ENCODE results near the gene MRO. TPM values are rescaled to one million over a fixed set of nuclear protein-coding genes. Genes with fewer than 3 reads are reported as not detected.

The MRO gene
- total and polyA plus RNA-seq, 2 of the 8 experiments (the other 6 are each of a cell fraction or from before 2014, with no cell fraction given), result 0.65 to 1.0 TPM

GRCh38 chr18:50797142-50797541 is 22.7 kb downstream of the MRO start:
- WGBS, 2 experiments (ENCODE audit: extremely low coverage in 1 of 2, insufficient coverage in 1 of 2, insufficient read length in 1 of 2, insufficient replicate concordance in 2 of 2, low coverage in 1 of 2, low lambda C conversion rate in 2 of 2, missing lambda C conversion rate in 1 of 2), result 85% methylated on average over 7 of the region's 7 CpGs; no CpG with 5 or more reads in 1 of the 2 experiments
- H3K36me3 ChIP-seq (ENCODE audit: control insufficient read depth in 2 of 4, insufficient read depth in 4 of 4, low read length in 3 of 4), result no peaks in the 10 kb centered on the region
- no peak overlapping the region for H2BK20ac ChIP-seq (ENCODE audit: low read length)
- no peaks in the 10 kb centered on the region for H3K23me2 ChIP-seq (ENCODE audit: low read depth, low read length)
- peaks cover 2 to 5% (median 3%) of the 10 kb centered on the region in 4 experiments; a peak in 4 of 7 replicates for H3K4me1 ChIP-seq (replicated peaks in 1 of 4; ENCODE audit: control insufficient read depth in 3 of 4, insufficient read depth in 4 of 4, low read length in 3 of 4)
- H2AK5ac ChIP-seq (ENCODE audit: low read depth, low read length), result no peak overlapping the region
- H3K4me3 ChIP-seq (ENCODE audit: extremely low read depth in 1 of 4, insufficient read depth in 2 of 4, low read depth in 3 of 4, low read length in 4 of 4), result no peak overlapping the region
- H2BK120ac ChIP-seq (replicated peaks; ENCODE audit: low read depth, low read length), result no peak overlapping the region
- no peak overlapping the region for H3K18ac ChIP-seq (ENCODE audit: extremely low read depth, low read length)
- H2AFZ ChIP-seq (ENCODE audit: low read length), result no peak overlapping the region
- no peak overlapping the region for H4K91ac ChIP-seq (replicated peaks; ENCODE audit: insufficient read length, low read length)
- CTCF ChIA-PET (ENCODE audit: partially characterized antibody), result interaction anchor here (1.0 to 1.9 kb wide), 2 partner anchors 134 to 210 kb away, joined by 4 to 6 read pairs; no protein-coding TSS in a partner anchor
- no peak overlapping the region for H2BK12ac ChIP-seq (ENCODE audit: low read depth, low read length)
- no peaks in the 10 kb centered on the region for H4K20me1 ChIP-seq (replicated peaks in 1 of 2; ENCODE audit: control insufficient read depth in 1 of 2, insufficient read depth in 2 of 2, low read length in 2 of 2)
- H3K9ac ChIP-seq (replicated peaks in 1 of 4; ENCODE audit: extremely low read depth in 1 of 4, low read depth in 3 of 4, low read length in 3 of 4), result no peak overlapping the region
- no peak overlapping the region for H2BK15ac ChIP-seq (ENCODE audit: low read length)
- POLR2A ChIA-PET (ENCODE audit: partially characterized antibody), result no interaction called here
- H4K5ac ChIP-seq (ENCODE audit: insufficient read length, low read depth, low read length), result no peak overlapping the region
- FAIRE-seq (no peak), DNase-seq (ENCODE audit: low read depth in 1 of 2, low spot score in 2 of 2) (no peak)
- H2BK5ac ChIP-seq (ENCODE audit: low read depth, low read length), result no peak overlapping the region
- no peak overlapping the region for H4K8ac ChIP-seq (ENCODE audit: extremely low read depth, insufficient read depth, low read length)
- no peak overlapping the region for H3K4ac ChIP-seq (replicated peaks; ENCODE audit: insufficient read length, low read depth, low read length)
- H3K56ac ChIP-seq (replicated peaks; ENCODE audit: insufficient read length, low read depth, low read length), result no peak overlapping the region
- no peak overlapping the region for H3K4me2 ChIP-seq (ENCODE audit: insufficient read depth in 1 of 2, low read depth in 2 of 2, low read length in 2 of 2)
- H3K79me2 ChIP-seq (ENCODE audit: control insufficient read depth in 1 of 2, insufficient read depth in 2 of 2, low read length in 2 of 2), result no peaks in the 10 kb centered on the region
- H3K9me3 ChIP-seq (ENCODE audit: insufficient read depth in 2 of 2, low read depth in 1 of 2, low read length in 1 of 2), result no peaks in the 10 kb centered on the region
- H3K27me3 ChIP-seq (replicated peaks in 1 of 4; ENCODE audit: control insufficient read depth in 3 of 4, extremely low read depth in 1 of 4, insufficient read depth in 3 of 4, low read length in 3 of 4), result no peaks in the 10 kb centered on the region
- no peak overlapping the region for H3K27ac ChIP-seq (ENCODE audit: low read depth, low read length)
- H3K79me1 ChIP-seq (ENCODE audit: low read depth, low read length), result no peaks in the 10 kb centered on the region
- no peak overlapping the region for H3K14ac ChIP-seq (ENCODE audit: insufficient read length)
- H3K23ac ChIP-seq (ENCODE audit: insufficient read length), result no peak overlapping the region
- TF ChIP-seq SP1 (IDR thresholded peaks at IDR 0.05; ENCODE audit: low read depth, low read length) (no peak), BACH1 (IDR thresholded peaks at IDR 0.05; ENCODE audit: low read length) (no peak), POU5F1 (IDR thresholded peaks at IDR 0.05; ENCODE audit: low read depth, low read length) (no peak), GABPA (IDR thresholded peaks at IDR 0.05; ENCODE audit: borderline replicate concordance, insufficient read depth, low read length) (no peak), ATF2 (IDR thresholded peaks at IDR 0.05; ENCODE audit: low read length) (no peak), RAD21 (IDR thresholded peaks at IDR 0.05 in 1 of 2, conservative IDR thresholded peaks at IDR 0.05 in 1 of 2; ENCODE audit: low read depth in 2 of 2, low read length in 2 of 2) (no peak), KDM4A (IDR thresholded peaks at IDR 0.05; ENCODE audit: low read depth, low read length, severe bottlenecking) (no peak), MAX (IDR thresholded peaks at IDR 0.05) (no peak), EP300 (IDR thresholded peaks at IDR 0.05; ENCODE audit: borderline replicate concordance in 1 of 2, low read depth in 2 of 2, low read length in 2 of 2) (no peak), SUZ12 (IDR thresholded peaks at IDR 0.05; ENCODE audit: low read length) (no peak), MAFK (IDR thresholded peaks at IDR 0.05; ENCODE audit: low read depth, low read length) (no peak), TAF7 (optimal IDR thresholded peaks at IDR 0.05; ENCODE audit: borderline replicate concordance, low read depth, low read length) (no peak)
